BJ (cell line): ENCODE data around the gene IMPA2. TPM values are rescaled to one million over a fixed set of nuclear protein-coding genes. Genes with fewer than 3 reads are reported as not detected.
"Not testable (repeated sequence)": the region's sequence is repeated elsewhere in the genome, so short reads cannot be mapped to it uniquely, and the experiment has no call there.

Experiments used
- CTCF ChIA-PET: fragments of 350-600 bp; formaldehyde crosslinking; extraction: SDS; loops from one replicate; lab custom pipeline; 2021; ENCODE audit warnings: antibody characterized with exemption, inconsistent platforms; lab: Yijun Ruan, JAX
- POLR2A ChIA-PET: fragments of 300-600 bp; sonication (Branson Sonifier 250); formaldehyde crosslinking; extraction: SDS; loops from one replicate; lab custom pipeline; 2021; ENCODE audit warnings: antibody characterized with exemption; lab: Charles Lee
- DNase-seq: peaks from one replicate; pipeline ENCODE4 v3.0.0-alpha.2; 2011; ENCODE audit warnings: low read depth
- H3K27me3 ChIP-seq: 2 replicates; pipeline ENCODE4 v1.6.0; 2011; ENCODE audit warnings: low read length; ENCODE audit not compliant: control insufficient read depth, insufficient read depth
- H3K36me3 ChIP-seq: 2 replicates; pipeline ENCODE4 v1.5.1; 2011; ENCODE audit warnings: low read length; ENCODE audit not compliant: control insufficient read depth, insufficient read depth
- H3K4me3 ChIP-seq: 2 replicates; pipeline ENCODE4 v1.5.1; 2011; ENCODE audit warnings: low read depth, mild to moderate bottlenecking, control low read depth, low read length
- polyA plus RNA-seq: library from polyadenylated mRNA; depleted of rRNA; stranded (reverse); fragments of >200 nt; gene quantifications from 2 replicates; pipeline ENCODE4 v1.2.3, GENCODE V29; 2011
- TF ChIP-seq, protein P1 (sequence below): IDR thresholded peaks from 2 replicates; pipeline ENCODE4 v1.5.1; 2011; ENCODE audit warnings: low read depth, mild to moderate bottlenecking, control low read depth, inconsistent platforms, low read length, moderate library complexity; ENCODE audit not compliant: insufficient read depth

The IMPA2 gene
- polyA plus RNA-seq, 1 experiment: 22.8 TPM

- POLR2A ChIA-PET: no interaction called here
- no peak for DNase-seq
- H3K36me3 ChIP-seq: no peaks in the 10 kb centered on the region
- no peak overlapping the region for H3K4me3 ChIP-seq
- TF ChIP-seq, protein P1, sequence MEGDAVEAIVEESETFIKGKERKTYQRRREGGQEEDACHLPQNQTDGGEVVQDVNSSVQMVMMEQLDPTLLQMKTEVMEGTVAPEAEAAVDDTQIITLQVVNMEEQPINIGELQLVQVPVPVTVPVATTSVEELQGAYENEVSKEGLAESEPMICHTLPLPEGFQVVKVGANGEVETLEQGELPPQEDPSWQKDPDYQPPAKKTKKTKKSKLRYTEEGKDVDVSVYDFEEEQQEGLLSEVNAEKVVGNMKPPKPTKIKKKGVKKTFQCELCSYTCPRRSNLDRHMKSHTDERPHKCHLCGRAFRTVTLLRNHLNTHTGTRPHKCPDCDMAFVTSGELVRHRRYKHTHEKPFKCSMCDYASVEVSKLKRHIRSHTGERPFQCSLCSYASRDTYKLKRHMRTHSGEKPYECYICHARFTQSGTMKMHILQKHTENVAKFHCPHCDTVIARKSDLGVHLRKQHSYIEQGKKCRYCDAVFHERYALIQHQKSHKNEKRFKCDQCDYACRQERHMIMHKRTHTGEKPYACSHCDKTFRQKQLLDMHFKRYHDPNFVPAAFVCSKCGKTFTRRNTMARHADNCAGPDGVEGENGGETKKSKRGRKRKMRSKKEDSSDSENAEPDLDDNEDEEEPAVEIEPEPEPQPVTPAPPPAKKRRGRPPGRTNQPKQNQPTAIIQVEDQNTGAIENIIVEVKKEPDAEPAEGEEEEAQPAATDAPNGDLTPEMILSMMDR: no peak
- CTCF ChIA-PET: no interaction called here
- no peaks in the 10 kb centered on the region for H3K27me3 ChIP-seq
Measured at GRCh38 chr18:11962597-11962996, 18.7 kb upstream of the IMPA2 start.

DNA sequence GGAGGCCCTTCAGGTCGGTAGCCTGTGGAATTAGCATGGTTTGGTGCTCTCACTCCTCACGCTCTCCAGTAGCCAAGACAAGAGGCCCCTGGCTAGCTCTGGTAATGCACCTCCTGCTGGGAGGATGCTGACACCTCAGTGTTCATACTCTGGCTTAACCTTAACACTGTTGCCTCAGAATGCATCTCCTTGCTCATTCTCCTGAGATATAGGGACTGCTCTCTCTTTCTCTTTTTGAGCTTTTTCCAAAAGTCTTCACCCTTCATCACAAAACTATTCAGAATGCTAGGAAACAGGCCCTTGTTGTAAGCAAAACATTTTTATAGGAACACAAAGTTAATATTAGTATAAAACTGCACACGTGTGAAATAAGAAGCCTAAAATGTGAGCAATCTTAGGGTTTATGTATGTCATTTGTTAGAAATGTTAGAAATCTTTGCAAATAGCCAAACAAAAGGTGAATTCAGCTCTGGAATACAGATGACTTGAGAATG is 17.3 kb upstream of the IMPA2 start:
- ChIA-PET CTCF (interaction anchor here (1.1 to 2.0 kb wide), 6 partner anchors 9 to 75 kb away, joined by 3 to 11 read pairs (median 4); no protein-coding TSS in a partner anchor), POLR2A (interaction anchor here (0.6 kb wide), 1 partner anchor 17 kb away, joined by 3 read pairs; the partner anchor contains the start of gene IMPA2)
- Histone ChIP-seq H3K36me3 (no peaks in the 10 kb centered on the region), H3K4me3 (no peak overlapping the region), H3K27me3 (no peaks in the 10 kb centered on the region)
- peak; percentile 69 for DNase-seq
- TF ChIP-seq, protein P1: peak; percentile 54

DNA sequence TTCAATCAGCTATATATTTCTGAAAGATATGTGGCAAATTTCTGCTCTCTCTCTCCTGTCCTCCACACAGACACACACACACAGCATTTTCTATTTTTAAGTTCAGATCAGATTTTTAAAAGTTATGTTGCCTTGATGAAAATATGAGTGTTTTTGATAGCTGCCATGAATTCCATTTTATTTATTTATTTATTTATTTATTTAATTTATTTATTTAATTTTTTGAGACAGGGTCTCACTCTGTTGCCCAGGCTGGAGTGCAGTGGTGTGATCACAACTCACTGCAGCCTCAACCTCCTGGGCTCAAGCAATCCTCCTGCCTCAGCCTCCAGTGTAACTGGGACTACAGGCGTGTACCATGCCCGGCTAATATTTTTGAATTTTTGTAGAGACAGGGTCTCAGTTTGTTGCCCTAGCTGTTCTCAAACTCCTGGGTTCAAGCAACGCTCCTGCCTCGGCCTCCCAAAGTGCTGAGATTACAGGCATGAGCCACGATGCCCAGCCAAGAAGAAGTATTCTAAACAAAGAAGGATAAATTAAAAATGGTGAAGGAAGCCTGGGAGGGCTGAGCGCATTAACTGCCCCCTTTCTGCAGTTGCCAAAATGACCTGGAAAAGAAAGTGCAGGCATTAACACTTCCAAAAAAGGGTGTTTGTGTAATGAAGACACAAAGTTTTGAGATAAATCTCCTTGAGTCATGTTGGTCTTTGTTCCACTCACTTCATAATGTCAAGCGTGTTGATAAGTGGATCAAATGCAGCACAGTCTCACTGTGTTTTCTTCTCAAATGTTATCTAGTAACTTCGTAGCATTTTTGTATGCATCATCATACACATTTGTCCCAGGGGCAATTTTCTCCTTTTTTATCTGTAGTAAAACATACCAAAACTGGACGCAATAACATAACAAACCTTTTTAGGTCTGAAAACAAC is 11.1 kb upstream of the IMPA2 start:
- ChIA-PET POLR2A (no interaction called here), CTCF (interaction anchor here (1.4 kb wide), 1 partner anchor 32 kb away, joined by 5 read pairs; no protein-coding TSS in a partner anchor)
- Histone ChIP-seq H3K4me3 (no peak overlapping the region), H3K36me3 (no peaks in the 10 kb centered on the region), H3K27me3 (no peaks in the 10 kb centered on the region)
- TF ChIP-seq, protein P1: no peak
- DNase-seq: no peak

- DNase-seq, H3K27me3 ChIP-seq, H3K36me3 ChIP-seq, H3K4me3 ChIP-seq, POLR2A ChIA-PET: not testable (repeated sequence)
- CTCF ChIA-PET: interaction anchor here (1.4 kb wide), 1 partner anchor 33 kb away, joined by 5 read pairs; no protein-coding TSS in a partner anchor
Measured at GRCh38 chr18:11970836-11971226, 10.5 kb upstream of the IMPA2 start.

DNA sequence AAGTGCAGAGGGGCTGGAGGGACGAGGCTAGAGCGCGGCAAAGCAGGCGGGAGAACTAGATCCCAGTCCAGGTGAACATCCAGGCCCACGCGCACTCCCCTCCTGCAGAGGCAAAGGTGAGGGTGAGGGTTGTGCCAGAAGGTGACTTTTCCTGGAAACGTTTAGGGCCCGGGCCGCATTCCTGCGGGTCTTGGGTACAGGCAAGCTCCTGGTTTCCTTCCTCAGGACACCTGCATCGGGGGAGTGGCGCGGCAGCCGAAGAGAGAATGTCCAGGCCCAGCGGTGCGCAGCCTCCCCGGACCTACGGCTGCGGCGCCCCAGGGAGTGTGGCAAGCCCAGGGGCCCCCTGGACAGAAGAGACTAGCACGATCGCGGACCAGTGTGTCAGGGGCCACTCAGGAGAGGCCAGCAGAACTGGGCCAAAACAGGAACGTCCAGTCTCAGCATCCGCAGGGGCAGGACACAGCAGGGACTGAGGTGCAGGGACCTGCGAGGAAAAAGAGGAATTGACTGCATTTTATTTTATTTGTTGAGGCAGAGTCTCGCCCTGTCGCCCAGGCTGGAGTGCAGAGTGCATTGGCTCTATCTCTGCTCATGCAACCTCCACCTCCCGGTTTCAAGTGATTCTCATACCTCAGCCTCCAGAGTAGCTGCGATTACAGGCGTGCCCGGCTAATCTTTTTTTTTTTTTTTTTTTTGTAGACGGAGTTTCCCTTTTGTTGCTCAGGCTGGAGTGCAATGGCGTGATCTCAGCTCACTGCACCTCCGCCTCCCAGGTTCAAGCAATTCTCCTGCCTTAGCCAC is 8.7 kb upstream of the IMPA2 start:
- TF ChIP-seq, protein P1: no peak
- DNase-seq: no peak
- CTCF ChIA-PET: interaction anchor here (3.2 kb wide), 1 partner anchor 34 kb away, joined by 8 read pairs; no protein-coding TSS in a partner anchor
- Histone ChIP-seq H3K36me3 (no peaks in the 10 kb centered on the region), H3K27me3 (no peaks in the 10 kb centered on the region), H3K4me3 (no peak overlapping the region)
- POLR2A ChIA-PET: no interaction called here
